Measurements from ENCODE around the gene MAGI2.

Gene MAGI2

GRCh38 chr7:79376299-79377025 is 77.0 kb downstream of the MAGI2 start:
- DNase-seq (ENCODE audit: low spot score), result no peak

- DNase-seq (ENCODE audit: low spot score), result no peak
Measured at GRCh38 chr7:79361214-79361613, 92.3 kb downstream of the MAGI2 start.

GRCh38 chr7:79359827-79360226 is 93.6 kb downstream of the MAGI2 start:
- no peak for DNase-seq (ENCODE audit: low spot score)

GRCh38 chr7:79357101-79357500 is 96.4 kb downstream of the MAGI2 start:
- no peak for DNase-seq (ENCODE audit: low spot score)

- no peak for DNase-seq (ENCODE audit: low spot score)
Measured at GRCh38 chr7:79353720-79354468, 99.6 kb downstream of the MAGI2 start.

GRCh38 chr7:79352323-79352722 is 101.1 kb downstream of the MAGI2 start:
- no peak for DNase-seq (ENCODE audit: low spot score)

- DNase-seq (ENCODE audit: low spot score), result no peak
Measured at GRCh38 chr7:79347351-79347750, 106.1 kb downstream of the MAGI2 start.

- DNase-seq (ENCODE audit: low spot score), result no peak
Measured at GRCh38 chr7:79341902-79342301, 111.6 kb downstream of the MAGI2 start.

GRCh38 chr7:79340212-79340611 is 113.3 kb downstream of the MAGI2 start:
- DNase-seq (ENCODE audit: low spot score), result no peak

- no peak for DNase-seq (ENCODE audit: low spot score)
Measured at GRCh38 chr7:79339208-79339925, 114.1 kb downstream of the MAGI2 start.

GRCh38 chr7:79337717-79338116 is 115.8 kb downstream of the MAGI2 start:
- no peak for DNase-seq (ENCODE audit: low spot score)

- no peak for DNase-seq (ENCODE audit: low spot score)
Measured at GRCh38 chr7:79334841-79335240, 118.6 kb downstream of the MAGI2 start.

- no peak for DNase-seq (ENCODE audit: low spot score)
Measured at GRCh38 chr7:79334334-79334733, 119.1 kb downstream of the MAGI2 start.

- no peak for DNase-seq (ENCODE audit: low spot score)
Measured at GRCh38 chr7:79332091-79332490, 121.4 kb downstream of the MAGI2 start.

GRCh38 chr7:79329464-79329863 is 124.0 kb downstream of the MAGI2 start:
- DNase-seq (ENCODE audit: low spot score), result no peak

GRCh38 chr7:79320741-79321473 is 132.6 kb downstream of the MAGI2 start:
- DNase-seq (ENCODE audit: low spot score), result no peak

GRCh38 chr7:79319369-79319768 is 134.1 kb downstream of the MAGI2 start:
- no peak for DNase-seq (ENCODE audit: low spot score)

GRCh38 chr7:79317728-79318127 is 135.7 kb downstream of the MAGI2 start:
- no peak for DNase-seq (ENCODE audit: low spot score)

- no peak for DNase-seq (ENCODE audit: low spot score)
Measured at GRCh38 chr7:79312022-79312421, 141.4 kb downstream of the MAGI2 start.

GRCh38 chr7:79308192-79308591 is 145.3 kb downstream of the MAGI2 start:
- DNase-seq (ENCODE audit: low spot score), result no peak

GRCh38 chr7:79307376-79307775 is 146.1 kb downstream of the MAGI2 start:
- DNase-seq (ENCODE audit: low spot score), result no peak

- DNase-seq (ENCODE audit: low spot score), result no peak
Measured at GRCh38 chr7:79304711-79305110, 148.8 kb downstream of the MAGI2 start.
